Activated T-helper 1 cell treated with anti-CD3 and anti-CD28 coated beads, Interleukin-12 subunit alpha, Interleukin-12 subunit beta, Interleukin-2, Interleukin-4 antibody, amounts not matched to agents 30 ng/mL and 10 ng/mL and 1 ng/mL, durations not matched to agents 14 hours and 24 hours and 36 hours (primary cell): ENCODE results near the gene P3H4. TPM values are rescaled to one million over a fixed set of nuclear protein-coding genes. Genes with fewer than 3 reads are reported as not detected.
A peak's percentile ranks its signal among the peaks of the same experiment; 100 is the strongest.
"Not testable (repeated sequence)": the region's sequence is repeated elsewhere in the genome, so short reads cannot be mapped to it uniquely, and the experiment has no call there.

ENCODE experiments used
- DNase-seq: peaks from one replicate; pipeline ENCODE4 v3.0.0; 2021; ENCODE audit warnings: low spot score
- H3K27ac Mint-ChIP-seq: one replicate; pipeline ENCODE4 v1.8.0; 2021; ENCODE audit warnings: mild to moderate bottlenecking, mixed read lengths
- H3K27me3 Mint-ChIP-seq: one replicate; pipeline ENCODE4 v1.8.0; 2022; ENCODE audit warnings: mild to moderate bottlenecking, moderate library complexity, mixed read lengths; ENCODE audit not compliant: insufficient read depth
- H3K36me3 Mint-ChIP-seq: one replicate; pipeline ENCODE4 v1.8.0; 2021; ENCODE audit warnings: low read depth, mixed read lengths
- H3K4me1 Mint-ChIP-seq: one replicate; pipeline ENCODE4 v1.8.0; 2021; ENCODE audit warnings: low read depth, mixed read lengths
- H3K4me3 Mint-ChIP-seq: one replicate; pipeline ENCODE4 v1.8.0; 2021; ENCODE audit warnings: mild to moderate bottlenecking, moderate library complexity, mixed read lengths
- H3K9me3 Mint-ChIP-seq: one replicate; pipeline ENCODE4 v1.8.0; 2021; ENCODE audit warnings: mixed read lengths
- intact Hi-C: fragments of 100-400 bp; cut with micrococcal nuclease; formaldehyde crosslinking; loops from one replicate; pipeline ENCODE4 v1.15.1; 2024
- total RNA-seq: library from RNA; stranded (reverse); gene quantifications from 2 replicates; pipeline ENCODE4 v1.2.3, GENCODE V29; 2022

P3H4 gene
- total RNA-seq, 1 donor from 2014 or later, result 5.0 TPM

DNA sequence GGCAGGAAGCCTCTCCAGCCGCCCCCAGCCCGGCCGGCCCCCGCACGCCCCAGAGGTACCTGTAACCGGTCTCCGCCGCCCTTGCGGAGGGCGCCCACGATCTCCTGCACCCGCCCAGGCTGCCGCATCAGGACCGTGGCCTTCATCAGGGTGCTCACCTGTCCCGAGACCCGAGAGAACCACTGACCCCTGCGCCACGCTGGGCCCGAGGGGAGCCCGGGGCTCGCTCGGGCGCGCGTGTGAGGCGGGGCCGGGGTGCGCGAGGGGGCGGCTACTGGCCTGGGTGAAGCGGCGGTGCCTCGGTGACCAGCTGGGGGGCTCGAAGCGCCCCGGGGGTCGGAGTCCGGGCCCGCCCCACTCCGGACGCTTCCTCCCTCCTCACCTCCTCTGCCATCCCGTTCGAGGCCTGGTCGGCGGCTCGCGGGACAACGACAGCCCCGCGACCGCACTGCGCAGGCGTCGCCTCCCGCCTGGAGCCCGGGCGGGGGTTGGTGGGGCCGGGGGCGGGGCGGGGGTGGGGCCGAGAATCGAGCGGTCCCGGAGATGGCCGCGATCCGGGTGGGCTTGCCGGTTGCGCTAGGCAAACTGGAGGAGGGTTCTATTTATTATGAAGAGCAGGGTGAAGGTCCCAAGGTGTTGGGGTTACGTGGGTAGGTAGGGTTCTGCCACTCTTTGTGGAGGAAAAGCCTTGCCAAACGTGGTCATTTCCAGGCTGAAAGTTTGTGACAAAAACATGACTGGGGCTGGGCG lies 24.2 kb upstream of the P3H4 start, which contains the start of gene NT5C3B:
Gene NT5C3B (minus strand): TSS at position 433 of the 750 bp plus-strand sequence. CDS start 39 bp downstream, at position 394.
- H3K4me3 Mint-ChIP-seq, result peak within 1 kb of the TSS; percentile 87
- intact Hi-C loops, result loop anchor here (1.0 kb wide), 1 partner anchor 29 kb away; the partner anchor contains the start of gene KLHL11
- peaks cover 4% of the 10 kb centered on the region for H3K27me3 Mint-ChIP-seq
- peak within 1 kb of the TSS; percentile 65 for H3K27ac Mint-ChIP-seq
- H3K4me1 Mint-ChIP-seq, result peaks cover 11% of the 10 kb centered on the region
- peaks cover 13% of the 10 kb centered on the region for H3K36me3 Mint-ChIP-seq
- peak; percentile 53 for DNase-seq
- H3K9me3 Mint-ChIP-seq, result no peaks in the 10 kb centered on the region

DNA sequence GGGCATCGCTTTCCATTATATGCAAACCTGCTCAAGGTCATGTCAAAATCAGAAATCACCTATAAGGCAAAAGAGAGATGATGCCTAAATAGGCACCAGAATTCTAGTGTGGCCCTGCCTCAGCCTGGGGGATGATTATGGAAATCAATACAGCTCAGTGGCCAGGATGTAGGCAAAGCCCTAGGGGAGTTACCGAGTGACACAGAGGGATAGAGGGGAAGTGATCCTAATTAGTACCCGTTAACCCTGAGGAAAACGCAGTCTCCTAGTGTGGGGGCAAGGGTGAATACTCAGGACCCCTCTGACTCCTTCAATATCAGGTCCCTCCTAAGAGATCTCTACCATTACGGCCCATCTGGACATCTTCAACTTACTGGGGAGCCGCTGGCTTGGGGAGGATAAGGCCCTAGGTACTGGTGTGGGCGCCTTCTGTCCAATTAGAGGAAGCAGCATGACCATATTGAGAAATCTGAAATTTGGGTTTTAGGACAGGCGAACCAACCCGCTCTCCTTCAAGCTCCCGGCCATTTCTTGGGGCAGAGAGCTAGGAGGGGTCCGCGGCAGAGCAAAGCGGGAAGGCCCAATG lies 23.6 kb upstream of the P3H4 start:
- intact Hi-C loops, result no loop called here
- peaks cover 17% of the 10 kb centered on the region for H3K36me3 Mint-ChIP-seq
- H3K27ac Mint-ChIP-seq, result peak overlapping the region; percentile 65
- peak overlapping the region; percentile 87 for H3K4me3 Mint-ChIP-seq
- H3K9me3 Mint-ChIP-seq, result no peaks in the 10 kb centered on the region
- H3K27me3 Mint-ChIP-seq, result peaks cover 4% of the 10 kb centered on the region
- H3K4me1 Mint-ChIP-seq, result peaks cover 11% of the 10 kb centered on the region
- no peak for DNase-seq

DNA sequence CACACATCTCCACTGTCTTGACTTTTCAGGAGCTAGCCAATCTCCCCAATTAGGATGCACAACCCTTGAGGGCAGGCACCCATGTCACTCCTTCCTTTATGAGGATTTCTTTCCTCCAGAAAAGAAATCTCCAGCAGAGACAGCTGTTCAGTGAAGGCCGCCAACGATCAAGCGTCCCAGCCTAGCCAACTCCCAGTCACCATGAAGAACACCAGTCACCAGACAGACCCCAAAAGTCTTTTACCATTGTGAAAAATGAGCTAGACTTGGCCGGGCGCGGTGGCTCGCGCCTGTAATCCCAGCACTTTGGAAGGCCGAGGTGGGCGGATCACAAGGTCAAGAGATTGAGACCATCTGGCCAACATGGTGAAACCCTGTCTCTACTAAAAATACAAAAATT lies 18.2 kb upstream of the P3H4 start:
- peaks cover 24% of the 10 kb centered on the region for H3K36me3 Mint-ChIP-seq
- H3K9me3 Mint-ChIP-seq, H3K4me1 Mint-ChIP-seq, H3K27me3 Mint-ChIP-seq, intact Hi-C loops, H3K4me3 Mint-ChIP-seq, H3K27ac Mint-ChIP-seq, DNase-seq: not testable (repeated sequence)

DNA sequence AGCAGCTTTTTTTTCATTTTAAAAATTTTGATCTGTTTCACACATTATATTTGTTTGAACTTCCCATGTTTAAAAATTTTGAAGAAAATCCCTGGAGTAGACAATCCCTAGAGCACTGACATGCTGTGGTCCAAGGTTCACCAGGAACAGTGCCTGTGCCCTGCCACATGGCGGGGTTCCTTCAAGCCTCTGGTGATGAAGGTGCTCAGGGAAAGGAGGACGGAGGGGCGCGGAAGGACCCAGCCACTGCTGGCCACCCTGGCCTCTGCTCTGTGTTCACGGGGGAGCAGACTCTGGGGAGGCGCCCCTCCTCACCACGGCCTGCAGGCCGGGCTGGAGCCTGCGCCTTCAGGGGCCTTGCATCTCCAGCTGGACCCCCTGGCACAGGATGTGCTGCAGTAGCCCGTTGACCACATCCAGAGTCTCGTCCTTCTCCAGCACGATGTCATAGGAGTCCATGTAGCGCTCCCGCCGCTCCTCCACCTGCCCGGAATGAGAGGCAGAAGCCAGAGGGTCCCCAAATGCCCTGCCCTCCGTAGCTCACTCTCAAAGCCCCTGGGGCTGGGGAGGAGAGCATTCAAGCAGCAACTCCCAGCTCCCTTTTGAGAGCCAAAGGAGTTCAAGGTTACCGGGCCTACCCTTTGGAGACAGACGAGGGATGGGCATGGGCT lies 13.6 kb upstream of the P3H4 start:
- Mint-ChIP-seq H3K36me3 (peaks cover 13% of the 10 kb centered on the region), H3K27ac (no peak overlapping the region), H3K9me3 (no peaks in the 10 kb centered on the region), H3K4me3 (no peak overlapping the region), H3K4me1 (no peaks in the 10 kb centered on the region), H3K27me3 (no peaks in the 10 kb centered on the region)
- no peak for DNase-seq
- intact Hi-C loops, result no loop called here

DNA sequence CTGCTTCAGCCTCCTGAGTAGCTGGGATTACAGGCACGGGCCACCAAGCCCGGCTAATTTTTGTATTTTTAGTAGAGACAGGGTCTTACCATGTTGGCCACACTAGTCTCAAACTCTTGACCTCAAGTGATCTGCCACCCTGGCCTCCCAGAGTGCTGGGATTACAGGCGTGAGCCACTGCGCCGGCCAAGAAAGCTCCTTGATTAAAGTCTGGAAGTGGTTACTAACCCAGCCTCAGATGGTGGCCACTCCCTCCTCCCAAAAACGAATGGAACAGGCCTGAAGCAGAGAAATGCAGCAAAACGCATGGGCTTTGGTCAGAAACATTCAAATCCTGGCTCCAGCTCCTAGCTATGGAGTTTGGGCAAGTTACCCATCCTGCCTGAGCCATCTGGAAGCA lies 12.3 kb upstream of the P3H4 start:
- H3K36me3 Mint-ChIP-seq, result peaks cover 5% of the 10 kb centered on the region
- no peaks in the 10 kb centered on the region for H3K27me3 Mint-ChIP-seq
- DNase-seq, result no peak
- no peak overlapping the region for H3K27ac Mint-ChIP-seq
- H3K9me3 Mint-ChIP-seq, result no peaks in the 10 kb centered on the region
- intact Hi-C loops, result no loop called here
- H3K4me3 Mint-ChIP-seq, result no peak overlapping the region
- no peaks in the 10 kb centered on the region for H3K4me1 Mint-ChIP-seq

DNA sequence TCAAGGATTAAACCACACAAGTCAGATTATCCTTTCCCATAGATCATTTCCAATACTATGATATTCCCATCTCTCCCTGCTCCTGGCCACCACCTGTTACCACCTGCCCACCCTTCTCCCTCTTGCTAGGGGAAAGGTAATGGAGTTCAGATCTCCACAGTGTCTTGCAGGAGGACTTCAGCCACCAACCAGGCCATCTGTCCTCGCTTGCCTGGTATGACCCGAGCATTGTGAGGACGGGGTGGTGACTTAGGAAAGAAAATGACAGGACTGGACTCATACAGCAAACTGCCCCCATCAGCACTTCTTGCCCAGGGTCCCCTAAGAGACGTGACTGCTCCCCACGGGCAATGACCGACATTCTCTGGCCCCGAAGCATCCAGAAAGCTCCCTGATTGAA lies 11.8 kb upstream of the P3H4 start:
- no peak overlapping the region for H3K4me3 Mint-ChIP-seq
- no peak overlapping the region for H3K27ac Mint-ChIP-seq
- no peaks in the 10 kb centered on the region for H3K4me1 Mint-ChIP-seq
- no peaks in the 10 kb centered on the region for H3K9me3 Mint-ChIP-seq
- peaks cover 2% of the 10 kb centered on the region for H3K36me3 Mint-ChIP-seq
- intact Hi-C loops, result no loop called here
- no peak for DNase-seq
- no peaks in the 10 kb centered on the region for H3K27me3 Mint-ChIP-seq

DNA sequence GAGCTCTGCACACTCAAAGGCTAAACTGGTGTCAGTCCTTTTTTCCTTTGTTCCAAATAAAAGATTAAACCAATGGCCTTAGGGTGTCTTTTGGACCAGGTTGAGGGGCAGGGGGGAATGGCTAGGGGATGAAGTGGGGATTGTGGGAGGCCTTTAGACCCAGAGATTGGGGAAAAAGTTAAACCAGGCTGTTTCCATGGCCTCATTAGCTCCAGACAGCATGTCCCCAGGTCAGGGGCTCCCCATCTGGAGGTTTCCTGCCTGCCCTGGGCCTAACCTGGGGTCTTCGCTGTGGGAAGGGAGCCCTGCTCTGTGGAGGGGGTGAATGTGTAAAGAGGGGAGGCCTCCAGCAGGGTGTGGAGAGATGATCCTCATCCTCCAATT lies 11.4 kb upstream of the P3H4 start:
- Mint-ChIP-seq H3K36me3 (peaks cover 2% of the 10 kb centered on the region), H3K4me1 (no peaks in the 10 kb centered on the region), H3K9me3 (no peaks in the 10 kb centered on the region), H3K4me3 (no peak overlapping the region), H3K27ac (no peak overlapping the region), H3K27me3 (no peaks in the 10 kb centered on the region)
- DNase-seq, result no peak
- intact Hi-C loops, result no loop called here

DNA sequence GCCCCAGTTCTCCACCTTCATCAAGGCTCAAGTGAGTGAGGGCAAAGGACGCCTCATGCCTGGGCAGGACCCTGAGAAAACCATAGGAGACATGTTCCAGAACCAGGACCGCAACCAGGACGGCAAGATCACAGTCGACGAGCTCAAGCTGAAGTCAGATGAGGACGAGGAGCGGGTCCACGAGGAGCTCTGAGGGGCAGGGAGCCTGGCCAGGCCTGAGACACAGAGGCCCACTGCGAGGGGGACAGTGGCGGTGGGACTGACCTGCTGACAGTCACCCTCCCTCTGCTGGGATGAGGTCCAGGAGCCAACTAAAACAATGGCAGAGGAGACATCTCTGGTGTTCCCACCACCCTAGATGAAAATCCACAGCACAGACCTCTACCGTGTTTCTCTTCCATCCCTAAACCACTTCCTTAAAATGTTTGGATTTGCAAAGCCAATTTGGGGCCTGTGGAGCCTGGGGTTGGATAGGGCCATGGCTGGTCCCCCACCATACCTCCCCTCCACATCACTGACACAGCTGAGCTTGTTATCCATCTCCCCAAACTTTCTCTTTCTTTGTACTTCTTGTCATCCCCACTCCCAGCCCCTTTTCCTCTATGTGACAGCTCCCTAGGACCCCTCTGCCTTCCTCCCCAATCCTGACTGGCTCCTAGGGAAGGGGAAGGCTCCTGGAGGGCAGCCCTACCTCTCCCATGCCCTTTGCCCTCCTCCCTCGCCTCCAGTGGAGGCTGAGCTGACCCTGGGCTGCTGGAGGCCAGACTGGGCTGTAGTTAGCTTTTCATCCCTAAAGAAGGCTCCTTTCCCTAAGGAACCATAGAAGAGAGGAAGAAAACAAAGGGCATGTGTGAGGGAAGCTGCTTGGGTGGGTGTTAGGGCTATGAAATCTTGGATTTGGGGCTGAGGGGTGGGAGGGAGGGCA lies 10.7 kb upstream of the P3H4 start:
- no peaks in the 10 kb centered on the region for H3K27me3 Mint-ChIP-seq
- intact Hi-C loops, result no loop called here

DNA sequence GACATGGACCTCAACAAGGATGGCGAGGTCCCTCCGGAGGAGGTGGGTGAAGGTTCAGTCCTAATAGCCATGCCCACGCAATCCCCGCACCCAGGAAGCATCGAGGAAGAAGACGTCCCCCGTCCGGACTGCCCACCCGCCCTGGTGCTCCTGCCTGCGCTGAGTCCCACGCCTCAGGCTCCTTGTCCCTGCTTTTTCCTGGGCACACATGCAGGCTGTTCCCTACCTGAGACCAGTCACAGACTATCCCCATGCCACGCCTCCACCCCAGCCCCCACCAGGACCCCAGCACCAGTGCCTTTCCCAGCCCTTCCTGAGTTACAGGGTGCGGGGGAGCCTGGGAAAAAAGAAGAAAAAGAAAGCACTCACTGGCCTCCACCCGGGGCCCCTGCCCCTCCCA lies 10.0 kb upstream of the P3H4 start:
- Mint-ChIP-seq H3K4me1 (no peaks in the 10 kb centered on the region), H3K9me3 (no peaks in the 10 kb centered on the region), H3K4me3 (no peak overlapping the region), H3K36me3 (peaks cover 2% of the 10 kb centered on the region), H3K27me3 (no peaks in the 10 kb centered on the region), H3K27ac (no peak overlapping the region)
- DNase-seq, result no peak
- intact Hi-C loops, result no loop called here

More for the DNA sequence above, 10.7 kb upstream of the P3H4 start:
- Mint-ChIP-seq H3K4me3 (no peak overlapping the region), H3K27ac (peak overlapping the region; percentile 11), H3K9me3 (no peaks in the 10 kb centered on the region), H3K36me3 (peaks cover 2% of the 10 kb centered on the region), H3K4me1 (no peaks in the 10 kb centered on the region)
- DNase-seq, result no peak

DNA sequence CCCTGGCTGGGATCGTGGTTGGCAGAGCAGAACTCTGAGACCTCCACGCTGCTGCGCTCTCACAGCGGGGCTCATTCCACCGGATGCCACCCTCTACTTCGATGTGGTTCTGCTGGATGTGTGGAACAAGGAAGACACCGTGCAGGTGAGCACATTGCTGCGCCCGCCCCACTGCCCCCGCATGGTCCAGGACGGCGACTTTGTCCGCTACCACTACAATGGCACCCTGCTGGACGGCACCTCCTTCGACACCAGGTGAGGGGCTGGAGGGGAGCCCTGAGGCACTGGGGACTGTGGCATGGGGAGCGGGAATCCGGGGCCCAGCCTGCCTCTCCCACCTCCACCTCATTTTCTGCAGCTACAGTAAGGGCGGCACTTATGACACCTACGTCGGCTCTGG lies 6.3 kb upstream of the P3H4 start:
- intact Hi-C loops, result loop anchor here (10.0 kb wide), 1 partner anchor 47 kb away; the partner anchor contains the start of gene KLHL11
- Mint-ChIP-seq H3K9me3 (no peaks in the 10 kb centered on the region), H3K27me3 (peaks cover 4% of the 10 kb centered on the region), H3K27ac (no peak overlapping the region), H3K4me1 (no peaks in the 10 kb centered on the region), H3K36me3 (no peaks in the 10 kb centered on the region), H3K4me3 (no peak overlapping the region)
- no peak for DNase-seq

DNA sequence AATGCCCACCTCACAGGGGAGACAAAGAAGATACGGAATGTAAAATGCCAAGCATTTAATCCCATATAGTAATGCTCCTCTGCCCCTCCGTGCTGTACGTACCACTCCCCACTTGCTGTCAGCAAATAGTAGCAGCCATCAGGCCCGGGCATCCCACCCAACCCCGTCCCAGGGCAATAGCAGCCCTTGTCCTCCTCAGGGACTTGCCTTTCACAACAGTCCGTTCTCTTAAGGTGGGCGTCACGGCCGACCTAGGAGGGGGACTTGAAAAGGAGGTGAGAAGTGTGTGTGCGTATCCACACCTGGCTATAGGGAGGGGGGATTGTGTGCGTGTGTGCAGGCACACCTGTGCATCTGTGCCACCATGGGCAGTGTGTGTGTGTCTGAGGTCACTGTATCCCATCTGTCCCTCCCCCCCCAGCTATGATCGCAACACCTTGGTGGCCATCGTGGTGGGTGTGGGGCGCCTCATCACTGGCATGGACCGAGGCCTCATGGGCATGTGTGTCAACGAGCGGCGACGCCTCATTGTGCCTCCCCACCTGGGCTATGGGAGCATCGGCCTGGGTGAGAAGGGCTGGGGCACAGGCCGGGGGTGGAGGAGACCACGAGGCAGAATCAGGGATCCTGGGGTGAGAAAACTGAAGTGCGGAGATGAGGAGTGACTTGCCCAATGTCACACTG lies 5.0 kb upstream of the P3H4 start:
- intact Hi-C loops, result loop anchor here (10.0 kb wide), 1 partner anchor 48 kb away; the partner anchor contains the start of gene KLHL11
- Mint-ChIP-seq H3K27me3 (peaks cover 12% of the 10 kb centered on the region), H3K36me3 (no peaks in the 10 kb centered on the region), H3K4me1 (peaks cover 6% of the 10 kb centered on the region), H3K4me3 (no peak overlapping the region), H3K9me3 (no peaks in the 10 kb centered on the region), H3K27ac (no peak overlapping the region)
- DNase-seq, result no peak

DNA sequence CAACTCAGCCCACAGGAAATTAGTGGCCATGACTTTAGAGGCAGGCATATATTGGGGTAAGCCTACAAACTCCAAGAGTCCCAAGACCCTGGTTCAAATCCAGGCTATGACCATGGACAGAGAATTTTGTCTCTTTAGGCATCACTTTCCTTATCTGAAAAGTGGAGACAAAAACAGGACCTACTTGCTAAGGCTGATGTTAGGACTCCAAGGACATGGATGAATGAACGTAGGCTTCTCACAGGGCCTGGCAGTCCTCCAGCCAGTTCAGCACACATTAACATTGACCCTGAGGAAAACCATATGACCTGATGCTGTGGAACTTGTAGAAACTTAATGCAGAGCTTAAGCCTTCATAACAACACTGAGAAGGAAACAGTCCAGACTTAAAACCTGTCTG lies 2.4 kb upstream of the P3H4 start:
- intact Hi-C loops, result loop anchor here (10.0 kb wide), 1 partner anchor 51 kb away; the partner anchor contains the start of gene KLHL11
- Mint-ChIP-seq H3K9me3 (no peaks in the 10 kb centered on the region), H3K36me3 (peaks cover 1% of the 10 kb centered on the region), H3K4me3 (no peak overlapping the region), H3K27ac (no peak overlapping the region), H3K4me1 (peaks cover 14% of the 10 kb centered on the region), H3K27me3 (peaks cover 23% of the 10 kb centered on the region)
- DNase-seq, result no peak
